ENCODE results near the gene SET.

- TF ChIP-seq POLR2AphosphoS5 (IDR thresholded peaks at IDR 0.05; ENCODE audit: insufficient read depth, low read depth, low read length) (no peak), CTCF (IDR thresholded peaks at IDR 0.05; ENCODE audit: extremely low read depth in 1 of 2, insufficient read depth in 1 of 2, low read depth in 1 of 2, low read length in 2 of 2) (no peak), EZH2 (IDR thresholded peaks at IDR 0.05; ENCODE audit: borderline replicate concordance, low read depth, low read length, severe bottlenecking) (no peak), MAX (IDR thresholded peaks at IDR 0.05; ENCODE audit: insufficient read depth, insufficient read length) (no peak)
Measured at GRCh38 chr9:128743421-128743820, 54.4 kb downstream of the SET start.
